ENCODE data around the gene TBC1D22B.
"Not testable (repeated sequence)": the region's sequence is repeated elsewhere in the genome, so short reads cannot be mapped to it uniquely, and the experiment has no call there.

DNA sequence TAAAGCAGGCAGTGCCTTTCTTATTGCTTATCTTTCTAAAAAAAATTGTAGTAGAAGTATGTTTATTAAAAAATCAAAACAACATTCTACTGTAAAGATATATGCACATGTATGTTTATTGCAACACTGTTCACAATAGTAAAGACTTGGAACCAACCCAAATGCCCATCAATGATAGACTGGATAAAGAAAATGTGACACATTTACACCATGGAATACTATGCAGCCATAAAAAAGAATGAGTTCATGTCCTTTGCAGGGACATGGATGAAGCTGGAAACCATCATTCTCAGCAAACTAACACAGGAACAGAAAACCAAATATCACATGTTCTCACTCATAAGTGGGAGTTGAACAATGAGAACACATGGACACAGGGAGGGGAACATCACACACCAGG is 40.1 kb downstream of the TBC1D22B start:
- TF ChIP-seq, protein P1, sequence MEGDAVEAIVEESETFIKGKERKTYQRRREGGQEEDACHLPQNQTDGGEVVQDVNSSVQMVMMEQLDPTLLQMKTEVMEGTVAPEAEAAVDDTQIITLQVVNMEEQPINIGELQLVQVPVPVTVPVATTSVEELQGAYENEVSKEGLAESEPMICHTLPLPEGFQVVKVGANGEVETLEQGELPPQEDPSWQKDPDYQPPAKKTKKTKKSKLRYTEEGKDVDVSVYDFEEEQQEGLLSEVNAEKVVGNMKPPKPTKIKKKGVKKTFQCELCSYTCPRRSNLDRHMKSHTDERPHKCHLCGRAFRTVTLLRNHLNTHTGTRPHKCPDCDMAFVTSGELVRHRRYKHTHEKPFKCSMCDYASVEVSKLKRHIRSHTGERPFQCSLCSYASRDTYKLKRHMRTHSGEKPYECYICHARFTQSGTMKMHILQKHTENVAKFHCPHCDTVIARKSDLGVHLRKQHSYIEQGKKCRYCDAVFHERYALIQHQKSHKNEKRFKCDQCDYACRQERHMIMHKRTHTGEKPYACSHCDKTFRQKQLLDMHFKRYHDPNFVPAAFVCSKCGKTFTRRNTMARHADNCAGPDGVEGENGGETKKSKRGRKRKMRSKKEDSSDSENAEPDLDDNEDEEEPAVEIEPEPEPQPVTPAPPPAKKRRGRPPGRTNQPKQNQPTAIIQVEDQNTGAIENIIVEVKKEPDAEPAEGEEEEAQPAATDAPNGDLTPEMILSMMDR (IDR thresholded peaks at IDR 0.05) = not testable (repeated sequence)
- not testable (repeated sequence) for TF ChIP-seq POLR2A (IDR thresholded peaks at IDR 0.05)

Measured in lower leg skin (tissue), 3 donors.